Sigmoid colon (tissue), 4 donors: ENCODE data around the gene BIN1.

Experiments
- POLR2AphosphoS5 ChIP-seq, 4 donors: sonication (generic); formaldehyde crosslinking; IDR thresholded peaks; one replicate each; pipeline ENCODE4 v1.6.1; 2017; ENCODE audit warnings: antibody characterized with exemption in 4 of 4
- TF ChIP-seq, protein P1 (sequence below), 4 experiments: fragments of 450-650 bp in 3 of 4; fragments of 200-600 bp in 1 of 4; IDR thresholded peaks; one replicate each; pipeline ENCODE4 v1.5.1; 2016 to 2019; ENCODE audit warnings: antibody characterized with exemption in 4 of 4, mild to moderate bottlenecking in 3 of 4, moderate library complexity in 2 of 4

DNA sequence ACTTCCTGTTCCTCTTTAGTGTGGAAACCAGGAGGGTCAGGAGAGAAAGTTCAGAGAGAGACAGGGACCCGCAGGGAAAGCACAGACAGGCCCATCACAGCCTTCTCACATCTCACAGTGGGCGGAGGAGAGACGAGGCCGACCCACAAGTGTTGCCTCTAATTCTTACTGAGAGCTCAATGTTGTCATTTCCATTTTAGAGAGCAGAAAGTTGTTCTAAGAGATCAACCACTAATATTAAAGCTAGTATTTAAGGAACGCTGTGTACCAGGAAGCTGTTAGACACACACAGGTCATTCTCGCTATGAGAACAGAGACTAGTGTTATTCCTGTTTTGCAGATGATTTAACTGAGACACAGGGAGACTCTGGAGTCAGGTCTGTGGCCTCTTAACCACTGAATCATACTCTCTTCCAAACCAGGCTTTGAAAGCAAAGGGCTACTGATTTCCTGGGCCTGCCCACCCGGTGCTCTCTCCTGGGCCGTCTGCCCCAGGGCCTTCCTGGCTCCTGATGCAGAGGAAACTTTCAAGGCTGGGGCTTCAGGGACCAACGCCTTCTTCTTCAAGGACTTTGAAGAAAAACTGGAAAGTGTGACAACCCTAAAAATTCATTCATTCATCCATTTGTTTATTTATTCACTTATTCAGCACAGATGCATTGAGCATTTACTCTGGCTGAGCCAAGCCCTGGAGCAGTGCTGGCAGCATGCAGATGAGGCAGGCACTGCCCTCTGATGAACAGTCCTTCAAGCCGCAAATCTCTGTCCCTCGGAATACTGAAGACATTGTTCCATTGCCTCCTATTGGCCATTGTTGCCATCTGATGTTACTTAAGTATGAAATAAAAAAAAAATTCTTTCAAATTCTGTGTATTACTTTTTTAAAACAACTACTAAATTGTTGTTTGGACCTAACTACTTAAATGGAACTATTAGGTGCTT, 37.2 kb upstream of the BIN1 start:
- TF ChIP-seq, protein P1, sequence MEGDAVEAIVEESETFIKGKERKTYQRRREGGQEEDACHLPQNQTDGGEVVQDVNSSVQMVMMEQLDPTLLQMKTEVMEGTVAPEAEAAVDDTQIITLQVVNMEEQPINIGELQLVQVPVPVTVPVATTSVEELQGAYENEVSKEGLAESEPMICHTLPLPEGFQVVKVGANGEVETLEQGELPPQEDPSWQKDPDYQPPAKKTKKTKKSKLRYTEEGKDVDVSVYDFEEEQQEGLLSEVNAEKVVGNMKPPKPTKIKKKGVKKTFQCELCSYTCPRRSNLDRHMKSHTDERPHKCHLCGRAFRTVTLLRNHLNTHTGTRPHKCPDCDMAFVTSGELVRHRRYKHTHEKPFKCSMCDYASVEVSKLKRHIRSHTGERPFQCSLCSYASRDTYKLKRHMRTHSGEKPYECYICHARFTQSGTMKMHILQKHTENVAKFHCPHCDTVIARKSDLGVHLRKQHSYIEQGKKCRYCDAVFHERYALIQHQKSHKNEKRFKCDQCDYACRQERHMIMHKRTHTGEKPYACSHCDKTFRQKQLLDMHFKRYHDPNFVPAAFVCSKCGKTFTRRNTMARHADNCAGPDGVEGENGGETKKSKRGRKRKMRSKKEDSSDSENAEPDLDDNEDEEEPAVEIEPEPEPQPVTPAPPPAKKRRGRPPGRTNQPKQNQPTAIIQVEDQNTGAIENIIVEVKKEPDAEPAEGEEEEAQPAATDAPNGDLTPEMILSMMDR (IDR thresholded peaks at IDR 0.05) = no peak
- no peak for TF ChIP-seq POLR2AphosphoS5 (IDR thresholded peaks at IDR 0.05)
